ENCODE results near the gene MTARC2.

GRCh38 chr1:220770245-220770913 lies 22.3 kb downstream of the MTARC2 start:
- TF ChIP-seq CTCF (IDR thresholded peaks at IDR 0.05 in 8 of 11, conservative IDR thresholded peaks at IDR 0.05 in 3 of 11) (no peak), POLR2A (IDR thresholded peaks at IDR 0.05) (no peak)

Data from spleen (tissue), 7 donors.